ENCODE data around the gene PAK4. TPM values are rescaled to one million over a fixed set of nuclear protein-coding genes. Genes with fewer than 3 reads are reported as not detected.
"Not testable (repeated sequence)": the region's sequence is repeated elsewhere in the genome, so short reads cannot be mapped to it uniquely, and the experiment has no call there.

The PAK4 gene
- total and polyA plus RNA-seq, 5 donors = 15.1 to 24.4 (median 20.4) TPM

DNA sequence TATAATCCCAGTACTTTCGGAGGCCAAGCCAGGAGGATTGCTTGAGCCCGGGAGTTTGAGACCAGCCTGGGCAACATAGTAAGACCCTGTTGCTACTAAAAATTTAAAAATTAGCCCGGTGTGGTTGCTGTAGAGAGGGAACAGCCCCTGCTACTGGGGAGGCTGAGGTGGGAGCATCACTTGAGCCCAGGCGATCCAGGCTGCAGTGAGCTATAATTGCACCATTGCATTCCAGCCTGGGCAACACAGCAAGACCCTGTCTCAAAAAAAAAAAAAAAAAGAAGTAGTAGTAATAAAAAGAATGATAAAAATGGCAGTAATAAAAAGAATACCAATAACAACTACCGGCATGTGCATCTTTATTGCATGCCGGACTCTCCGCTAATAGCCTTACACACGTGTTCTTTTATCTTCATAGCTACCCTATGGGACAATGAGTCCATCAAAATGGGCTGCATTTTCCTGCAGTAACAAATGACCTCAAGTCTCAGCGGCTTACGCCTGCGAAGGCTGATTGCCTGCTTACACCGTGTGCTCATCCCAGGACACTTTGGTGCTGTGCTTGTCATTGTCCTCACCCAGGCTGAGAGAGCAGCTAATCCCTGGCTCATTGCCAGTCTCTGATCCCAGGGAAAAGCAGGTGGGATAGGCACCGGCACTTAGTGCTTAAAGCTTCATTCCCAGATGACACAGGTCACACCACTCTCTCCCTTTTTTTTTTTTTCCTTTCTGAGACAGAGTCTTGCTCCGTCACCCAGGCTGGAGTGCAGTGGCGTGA, 92.8 kb downstream of the PAK4 start:
- Histone ChIP-seq H3K4me1 (ENCODE audit: control insufficient read depth, insufficient read depth, low read length) (no peaks in the 10 kb centered on the region), H3K27ac (ENCODE audit: low read length) (no peak overlapping the region), H3K9me3 (ENCODE audit: control insufficient read depth, low read length) (no peaks in the 10 kb centered on the region), H3K27me3 (ENCODE audit: control insufficient read depth, insufficient read depth) (peaks cover 3% of the 10 kb centered on the region), H3K4me3 (ENCODE audit: low read length) (no peak overlapping the region)
- ATAC-seq (no peak), DNase-seq (no peak)
- 83% methylated on average over 15 of the region's 15 CpGs for WGBS
- intact Hi-C loops (cut with DNase I) = no loop called here

DNA sequence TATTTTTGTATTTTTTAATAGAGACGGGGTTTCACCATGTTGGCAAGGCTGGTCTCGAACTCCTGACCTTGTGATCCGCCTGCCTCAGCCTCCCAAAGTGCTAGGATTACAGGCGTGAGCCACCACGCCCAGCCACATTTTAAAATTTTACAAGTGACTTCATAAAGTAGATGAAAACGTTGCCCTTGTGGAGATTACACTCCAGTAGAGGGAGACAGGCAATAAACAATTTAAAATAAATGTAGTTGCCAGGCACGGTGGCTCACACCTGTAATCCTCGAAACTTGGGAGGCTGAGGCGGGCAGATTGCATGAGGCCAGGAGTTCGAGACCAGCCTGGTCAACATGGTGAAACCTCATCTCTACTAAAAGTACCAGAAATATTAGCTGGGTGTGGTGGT, 93.5 kb downstream of the PAK4 start:
- WGBS = 71% methylated on average over 10 of the region's 10 CpGs
- ATAC-seq; H3K9me3 ChIP-seq (ENCODE audit: control insufficient read depth, low read length); H3K27ac ChIP-seq (ENCODE audit: low read length); H3K4me1 ChIP-seq (ENCODE audit: control insufficient read depth, insufficient read depth, low read length); H3K27me3 ChIP-seq (ENCODE audit: control insufficient read depth, insufficient read depth); DNase-seq; intact Hi-C loops (cut with DNase I); H3K4me3 ChIP-seq (ENCODE audit: low read length): not testable (repeated sequence)

DNA sequence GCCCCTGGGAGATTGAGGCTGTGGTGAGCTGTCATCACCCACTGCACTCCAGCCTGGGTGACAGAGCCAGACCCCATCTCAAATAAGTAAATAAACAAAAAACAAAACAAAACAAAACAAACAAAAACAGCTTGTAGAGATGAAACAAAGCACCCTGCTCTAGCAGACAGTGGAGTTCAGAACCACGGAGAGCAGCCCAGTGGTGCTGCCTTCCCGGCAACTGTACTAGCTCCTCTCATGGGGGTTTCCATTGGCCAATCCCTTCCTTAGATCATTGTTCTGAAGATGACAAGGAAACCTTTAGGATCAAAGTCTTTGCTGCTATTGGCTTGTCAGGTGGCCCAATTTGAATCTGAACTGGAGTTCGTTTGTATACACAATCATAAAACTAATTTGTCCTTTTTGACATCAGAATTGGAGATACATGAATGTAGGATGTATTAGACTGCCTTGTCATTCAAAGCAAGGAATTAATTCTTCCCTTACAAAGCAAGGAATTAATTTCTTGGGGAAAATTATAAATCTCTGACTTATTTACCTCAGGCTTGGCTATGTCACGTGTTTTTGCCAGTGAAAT, 98.2 kb downstream of the PAK4 start:
- DNase-seq (no peak), ATAC-seq (no peak)
- peaks cover 3% of the 10 kb centered on the region for H3K27me3 ChIP-seq (ENCODE audit: control insufficient read depth, insufficient read depth)
- no peak overlapping the region for H3K27ac ChIP-seq (ENCODE audit: low read length)
- H3K4me1 ChIP-seq (ENCODE audit: control insufficient read depth, insufficient read depth, low read length) = no peaks in the 10 kb centered on the region
- intact Hi-C loops (cut with DNase I) = no loop called here
- H3K9me3 ChIP-seq (ENCODE audit: control insufficient read depth, low read length) = no peaks in the 10 kb centered on the region
- H3K4me3 ChIP-seq (ENCODE audit: low read length) = no peak overlapping the region
- WGBS = 21% methylated on average over 4 of the region's 4 CpGs

DNA sequence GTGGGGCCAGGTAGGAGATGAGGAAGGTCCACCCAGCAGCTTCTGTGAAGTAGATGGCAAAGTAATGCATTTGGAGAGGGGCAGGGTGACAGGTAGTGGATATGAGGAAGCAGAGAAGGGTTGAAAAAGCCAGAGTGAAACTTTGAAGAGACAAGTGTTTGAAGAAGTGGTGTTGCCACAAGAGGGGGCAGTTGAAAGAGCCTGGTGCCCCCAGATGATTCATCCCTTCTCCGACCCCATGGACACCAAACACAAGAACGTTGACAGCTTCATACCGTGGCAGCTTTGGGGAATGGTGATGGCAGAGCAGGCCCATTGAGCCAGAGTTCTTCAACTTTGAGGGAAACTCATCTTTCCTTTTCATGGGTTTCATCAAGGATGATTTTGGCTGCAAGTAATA, 99.3 kb downstream of the PAK4 start:
- DNase-seq (no peak), ATAC-seq (no peak)
- H3K4me3 ChIP-seq (ENCODE audit: low read length) = no peak overlapping the region
- 25% methylated on average over 3 of the region's 3 CpGs for WGBS
- intact Hi-C loops (cut with DNase I) = no loop called here
- no peaks in the 10 kb centered on the region for H3K9me3 ChIP-seq (ENCODE audit: control insufficient read depth, low read length)
- peaks cover 1% of the 10 kb centered on the region for H3K27me3 ChIP-seq (ENCODE audit: control insufficient read depth, insufficient read depth)
- no peak overlapping the region for H3K27ac ChIP-seq (ENCODE audit: low read length)
- no peaks in the 10 kb centered on the region for H3K4me1 ChIP-seq (ENCODE audit: control insufficient read depth, insufficient read depth, low read length)

Other genes with a start within 250 kb of the PAK4 start
- gene RINL, start 247.5 kb upstream of the PAK4 start, total RNA-seq = 1 to 10 TPM; 3.1 to 4.6 (median 3.5) TPM
- 7.2 TPM for gene RINL, start 247.5 kb upstream of the PAK4 start, polyA plus RNA-seq
- 10 to 100 TPM; 57.6 to 75.9 (median 60.3) TPM for gene SIRT2, start 226.2 kb upstream of the PAK4 start, total RNA-seq
- 96.5 TPM for gene SIRT2, start 226.2 kb upstream of the PAK4 start, polyA plus RNA-seq
- gene NFKBIB, start 225.8 kb upstream of the PAK4 start, total RNA-seq = 10 to 100 TPM; 16.0 to 20.6 (median 18.6) TPM
- 28.9 TPM for gene NFKBIB, start 225.8 kb upstream of the PAK4 start, polyA plus RNA-seq
- gene CCER2, start 213.6 kb upstream of the PAK4 start, total RNA-seq = under 1 TPM in 2 of 4 donors, not detected in 2; 0.29 to 0.33 TPM
- gene CCER2, start 213.6 kb upstream of the PAK4 start, polyA plus RNA-seq = 0.14 TPM
- 10 to 100 TPM; 15.5 to 20.3 (median 16.4) TPM for gene SARS2, start 195.0 kb upstream of the PAK4 start, total RNA-seq
- gene SARS2, start 195.0 kb upstream of the PAK4 start, polyA plus RNA-seq = 18.5 TPM
- 10 to 100 TPM; 49.9 to 68.7 (median 56.7) TPM for gene MRPS12, start 194.8 kb upstream of the PAK4 start, total RNA-seq
- gene MRPS12, start 194.8 kb upstream of the PAK4 start, polyA plus RNA-seq = 80.5 TPM
- gene FBXO17, start 150.0 kb upstream of the PAK4 start, total RNA-seq = 10 to 100 TPM in 3 of 4 donors, 1 to 10 TPM in 1; 8.5 to 12.9 (median 11.7) TPM
- gene FBXO17, start 150.0 kb upstream of the PAK4 start, polyA plus RNA-seq = 8.2 TPM
- gene FBXO27, start 93.2 kb upstream of the PAK4 start, total RNA-seq = 10 to 100 TPM; 18.4 to 26.4 (median 20.2) TPM
- 10.9 TPM for gene FBXO27, start 93.2 kb upstream of the PAK4 start, polyA plus RNA-seq
- gene ACP7, start 41.4 kb upstream of the PAK4 start, total RNA-seq = not detected
- gene ACP7, start 41.4 kb upstream of the PAK4 start, polyA plus RNA-seq = not detected
- not detected for gene NCCRP1, start 71.2 kb downstream of the PAK4 start, total RNA-seq
- not detected for gene NCCRP1, start 71.2 kb downstream of the PAK4 start, polyA plus RNA-seq
- not detected for gene SYCN, start 78.5 kb downstream of the PAK4 start, total RNA-seq
- not detected for gene SYCN, start 78.5 kb downstream of the PAK4 start, polyA plus RNA-seq
- gene IFNL3, start 119.2 kb downstream of the PAK4 start, total RNA-seq = not detected
- not detected for gene IFNL3, start 119.2 kb downstream of the PAK4 start, polyA plus RNA-seq
- gene IFNL4, start 123.1 kb downstream of the PAK4 start, total RNA-seq = not detected
- not detected for gene IFNL4, start 123.1 kb downstream of the PAK4 start, polyA plus RNA-seq
- gene IFNL2, start 142.6 kb downstream of the PAK4 start, total RNA-seq = not detected
- not detected for gene IFNL2, start 142.6 kb downstream of the PAK4 start, polyA plus RNA-seq
- not detected for gene IFNL1, start 170.6 kb downstream of the PAK4 start, total RNA-seq
- not detected for gene IFNL1, start 170.6 kb downstream of the PAK4 start, polyA plus RNA-seq
- under 1 TPM; 0.33 to 0.96 (median 0.86) TPM for gene LRFN1, start 195.1 kb downstream of the PAK4 start, total RNA-seq
- 0.63 TPM for gene LRFN1, start 195.1 kb downstream of the PAK4 start, polyA plus RNA-seq
- 10 to 100 TPM; 14.4 to 20.4 (median 17.9) TPM for gene GMFG, start 210.3 kb downstream of the PAK4 start, total RNA-seq
- gene GMFG, start 210.3 kb downstream of the PAK4 start, polyA plus RNA-seq = 20.2 TPM
- gene SAMD4B, start 216.6 kb downstream of the PAK4 start, total RNA-seq = 10 to 100 TPM; 43.2 to 85.3 (median 55.1) TPM
- gene SAMD4B, start 216.6 kb downstream of the PAK4 start, polyA plus RNA-seq = 71.5 TPM

Data from right cardiac atrium (tissue), 5 donors.